Stimulated activated CD4-positive, alpha-beta T cell treated with anti-CD3 and anti-CD28 coated beads, Interleukin-4, amount 100 ng/mL, for 4 hours (primary cell): Measurements from ENCODE around the gene LAMC3.

ENCODE experiments used
- DNase-seq, 2 experiments: peaks; one replicate each; pipeline ENCODE4 v3.0.0-alpha.2; 2020

LAMC3 gene

DNA sequence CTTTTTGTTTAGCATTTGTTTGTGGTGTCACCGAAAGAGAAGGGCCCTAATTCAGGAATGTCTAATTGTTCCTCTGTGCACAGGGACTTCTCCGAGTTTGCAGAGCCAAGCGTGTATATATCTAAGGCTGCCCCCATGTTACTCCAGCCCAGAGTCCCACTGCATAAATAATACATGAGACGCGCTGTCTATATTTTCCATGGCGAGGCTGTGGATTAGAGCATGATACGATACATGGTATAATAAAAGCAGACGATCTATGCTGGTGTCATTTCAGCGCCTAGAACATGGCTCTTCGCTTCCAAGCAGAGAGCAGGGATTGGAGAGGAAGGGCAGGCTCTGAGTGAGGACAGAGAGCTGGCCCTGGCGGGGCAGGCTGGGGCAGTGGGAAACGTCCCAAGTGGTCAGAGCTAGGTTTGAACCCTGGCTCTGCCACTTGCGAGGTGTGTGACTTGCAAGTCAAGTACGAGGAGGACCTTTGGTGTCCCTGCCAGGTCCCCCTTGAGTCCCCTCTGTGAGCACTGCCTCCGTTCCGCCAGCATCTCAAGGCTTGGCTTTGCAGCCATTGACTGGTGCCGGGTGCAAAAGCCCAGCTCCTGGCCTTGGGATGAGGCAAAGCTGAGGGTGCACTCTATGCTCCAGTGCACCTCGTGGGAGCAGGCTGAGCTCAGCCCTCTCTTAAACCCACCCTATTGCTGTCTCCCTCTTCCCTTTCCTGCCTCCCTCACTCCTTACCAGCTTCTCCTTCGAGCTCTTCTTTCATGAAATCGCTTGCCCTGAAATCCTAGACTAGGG is 29.2 kb upstream of the LAMC3 start:
- no peak for DNase-seq

DNA sequence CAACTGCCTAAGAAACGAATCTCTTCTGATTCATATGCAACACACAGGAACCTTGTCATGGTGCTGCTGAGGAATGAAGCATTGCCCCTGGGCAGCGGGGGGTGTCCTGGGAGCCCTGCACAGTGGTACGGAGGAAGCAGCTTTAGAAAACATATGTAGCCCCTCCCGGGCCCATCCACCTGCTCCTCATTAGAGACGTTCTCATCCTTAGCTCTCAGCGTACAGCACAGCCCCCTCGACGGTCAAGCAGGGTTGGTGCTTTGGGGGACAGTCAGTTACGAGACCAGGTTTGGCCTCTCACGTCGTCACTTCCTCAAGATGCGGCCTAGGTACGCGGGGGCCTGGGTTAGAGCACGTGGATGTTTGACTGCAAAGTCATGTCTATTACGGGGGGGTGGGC is 28.4 kb upstream of the LAMC3 start:
- no peak for DNase-seq

- no peak for DNase-seq
Measured at GRCh38 chr9:130981002-130981755, 27.8 kb upstream of the LAMC3 start.

DNA sequence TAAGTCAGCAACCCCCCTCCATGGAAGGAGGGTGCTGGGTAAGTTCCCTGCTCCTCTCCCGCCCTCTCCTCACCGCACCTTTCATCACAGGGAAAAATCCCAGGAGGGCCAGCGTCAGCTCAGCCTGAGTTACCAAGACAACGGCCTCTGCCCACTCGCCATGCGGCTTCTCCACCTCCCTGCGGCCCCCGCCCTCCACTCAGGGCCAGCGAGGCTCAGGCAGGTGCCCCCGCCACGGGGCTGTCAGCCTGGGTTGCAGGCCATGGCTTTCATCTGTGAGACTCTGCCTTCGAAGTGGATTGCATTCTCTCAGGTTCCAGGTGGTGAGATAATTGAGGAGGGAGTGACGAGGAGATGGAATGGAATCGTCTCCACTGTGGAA is 27.2 kb upstream of the LAMC3 start:
- no peak for DNase-seq

GRCh38 chr9:130982636-130983358 is 26.2 kb upstream of the LAMC3 start:
- DNase-seq, result no peak

- DNase-seq, result no peak
Measured at GRCh38 chr9:130983359-130983670, 25.7 kb upstream of the LAMC3 start.

DNA sequence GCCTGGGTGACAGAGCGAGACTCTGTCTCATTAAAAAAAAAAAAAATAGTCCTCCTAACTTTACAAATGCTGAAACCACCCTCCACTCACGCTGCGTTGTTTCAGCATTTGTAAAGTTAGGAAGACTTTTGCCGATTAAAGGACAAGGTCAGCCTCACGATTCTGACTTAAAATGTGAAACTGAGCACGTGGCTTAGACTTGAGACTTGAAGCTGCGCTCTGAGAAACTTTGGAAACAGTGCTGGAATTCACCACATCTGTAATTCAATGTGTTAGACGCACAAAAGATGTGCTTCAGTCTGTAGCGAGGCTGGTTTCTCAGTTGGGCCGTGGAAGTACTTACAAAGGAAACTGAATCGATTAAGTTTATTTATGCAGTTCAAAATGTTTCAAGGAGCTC is 25.0 kb upstream of the LAMC3 start:
- no peak for DNase-seq

DNA sequence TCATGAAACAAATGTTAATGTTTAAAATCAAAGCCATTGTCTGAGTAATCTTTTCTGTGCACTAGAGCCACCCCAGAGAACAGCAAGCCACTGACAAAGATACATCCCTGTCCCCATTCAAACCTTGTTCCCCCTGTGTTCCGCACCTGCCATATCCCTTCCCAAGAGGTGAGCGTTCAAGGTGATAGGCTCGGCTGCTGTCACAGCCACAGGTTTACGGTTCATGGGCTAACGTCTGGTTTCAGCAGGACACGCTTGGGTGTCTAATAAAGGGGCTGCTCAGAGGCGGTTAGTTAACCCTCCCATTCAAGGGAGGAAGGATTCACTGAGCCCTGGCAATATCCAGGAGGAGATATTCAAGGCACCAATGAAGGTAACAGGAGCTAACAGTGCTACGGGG is 24.5 kb upstream of the LAMC3 start:
- no peak for DNase-seq

GRCh38 chr9:130985029-130985428 is 23.9 kb upstream of the LAMC3 start:
- no peak for DNase-seq

GRCh38 chr9:130985606-130986162 is 23.3 kb upstream of the LAMC3 start:
- DNase-seq, result no peak

DNA sequence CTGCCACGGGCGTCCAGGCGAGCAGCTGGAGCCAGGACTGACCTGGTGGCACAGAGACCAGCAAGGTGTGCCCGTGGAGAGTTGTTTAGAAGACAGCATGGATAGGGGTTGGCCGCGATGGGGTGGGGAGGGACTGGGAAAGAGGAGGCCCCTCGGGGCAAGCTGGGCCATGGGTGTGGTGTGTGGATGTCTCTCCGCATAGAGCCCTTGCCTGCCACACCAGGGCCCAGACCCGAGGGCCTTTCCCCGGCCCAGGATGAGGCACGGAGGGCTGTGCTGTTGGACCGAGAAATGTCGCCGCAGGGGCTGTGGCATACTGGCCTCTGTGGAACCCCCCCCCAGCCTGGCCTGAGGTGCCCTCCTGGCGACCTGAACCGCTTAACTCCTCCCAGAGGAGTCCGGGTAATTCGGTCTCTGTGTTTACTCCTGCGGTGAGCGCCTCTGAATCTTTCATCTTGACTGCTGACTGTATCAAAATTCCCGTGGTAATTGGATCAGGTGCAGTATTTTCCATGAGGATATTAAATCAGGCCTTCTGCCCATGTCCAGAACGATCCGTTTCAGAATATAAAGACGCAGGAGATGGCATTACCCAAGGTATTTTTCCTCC is 22.5 kb upstream of the LAMC3 start:
- DNase-seq, result no peak

GRCh38 chr9:130987054-130987453 is 21.9 kb upstream of the LAMC3 start:
- DNase-seq, result no peak

DNA sequence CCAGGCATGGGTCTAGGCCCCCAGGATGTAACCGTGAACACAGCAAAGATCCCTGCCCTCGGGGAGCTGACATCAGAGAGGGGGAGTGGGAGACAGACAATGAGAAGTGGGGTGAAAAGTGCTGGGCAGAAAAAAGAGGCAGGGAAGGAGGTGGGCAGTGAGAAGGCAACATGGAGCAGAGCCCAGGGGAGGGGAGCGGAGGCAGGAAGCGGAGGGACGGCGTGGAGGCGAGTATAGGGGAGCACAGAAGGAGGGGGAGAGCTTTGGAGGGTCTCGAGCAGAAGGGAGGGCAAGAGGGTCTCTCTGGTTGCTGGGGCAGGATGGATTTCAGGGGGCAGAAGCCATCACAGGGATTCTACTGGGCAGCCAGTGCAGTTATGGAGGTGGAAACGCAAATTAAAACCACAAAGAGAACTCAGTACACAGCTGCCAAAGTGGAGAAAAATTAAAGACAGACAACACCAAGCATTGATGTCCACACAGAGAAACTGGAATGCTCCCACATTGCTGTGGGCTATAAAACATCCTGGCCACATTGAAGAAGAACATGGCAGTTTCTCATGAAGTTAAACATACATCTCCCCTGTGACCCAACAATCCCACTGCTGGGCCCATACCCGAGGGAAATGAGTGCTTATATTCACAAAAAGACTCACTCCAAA is 21.1 kb upstream of the LAMC3 start:
- no peak for DNase-seq

DNA sequence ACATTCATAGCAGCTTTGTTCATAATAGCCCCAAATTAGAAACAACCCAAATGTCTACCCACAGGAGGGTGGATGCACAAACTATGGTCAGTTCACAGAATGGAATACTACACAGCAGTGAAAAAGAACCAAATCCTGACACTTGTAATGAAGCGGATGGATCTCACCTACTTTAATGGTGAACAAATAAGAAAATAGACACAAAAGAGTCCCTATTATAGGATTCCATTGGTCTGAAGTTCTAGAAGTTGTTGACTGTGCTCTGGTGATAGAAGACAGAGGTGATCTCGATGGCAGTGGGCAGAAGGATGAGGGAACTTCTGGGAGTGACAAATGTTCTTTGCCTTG is 20.6 kb upstream of the LAMC3 start:
- no peak for DNase-seq

- DNase-seq, result no peak
Measured at GRCh38 chr9:130988905-130989304, 20.1 kb upstream of the LAMC3 start.

- DNase-seq, result no peak
Measured at GRCh38 chr9:130989391-130989790, 19.6 kb upstream of the LAMC3 start.

- no peak for DNase-seq
Measured at GRCh38 chr9:130989891-130990290, 19.1 kb upstream of the LAMC3 start.

- no peak for DNase-seq
Measured at GRCh38 chr9:130990306-130990977, 18.5 kb upstream of the LAMC3 start.

- DNase-seq, result no peak
Measured at GRCh38 chr9:130990978-130991777, 17.8 kb upstream of the LAMC3 start.

GRCh38 chr9:130991778-130992681 is 16.9 kb upstream of the LAMC3 start:
- no peak for DNase-seq
